ENCODE results near the gene TRDMT1.

The TRDMT1 gene

DNA sequence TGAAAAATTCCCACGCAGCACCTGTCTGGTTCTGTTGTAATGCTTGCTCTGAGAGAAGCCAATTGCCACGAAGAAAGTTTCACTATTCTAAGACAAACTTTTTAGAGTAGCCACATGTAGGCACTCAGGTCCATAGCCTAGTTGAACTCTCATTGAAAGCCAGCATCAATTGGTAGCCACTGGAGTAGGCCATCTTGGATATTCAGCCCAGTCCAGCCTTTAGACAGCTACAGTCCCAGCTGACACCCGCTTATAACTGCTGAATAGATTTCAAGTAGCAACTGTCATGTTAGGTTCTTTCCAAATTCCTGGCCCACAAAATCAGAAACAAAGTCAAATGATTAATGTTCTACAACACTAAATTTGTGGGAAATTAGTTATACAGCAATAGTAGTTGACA, 103.5 kb downstream of the TRDMT1 start:
- DNase-seq (ENCODE audit: low read depth in 2 of 2) = no peak

Measured in stimulated activated CD8-positive, alpha-beta memory T cell treated with anti-CD3 and anti-CD28 coated beads, Interleukin-2, amount 100 ng/mL, for 48 hours (primary cell).